NCI-H2196 (cell line): ENCODE measurements around the gene OLFML2B.

Experiments
- DNase-seq: peaks from one replicate; lab custom pipeline; 2025; ENCODE audit not compliant: unreplicated experiment; lab: John Stamatoyannopoulos, UW

The OLFML2B gene

DNA sequence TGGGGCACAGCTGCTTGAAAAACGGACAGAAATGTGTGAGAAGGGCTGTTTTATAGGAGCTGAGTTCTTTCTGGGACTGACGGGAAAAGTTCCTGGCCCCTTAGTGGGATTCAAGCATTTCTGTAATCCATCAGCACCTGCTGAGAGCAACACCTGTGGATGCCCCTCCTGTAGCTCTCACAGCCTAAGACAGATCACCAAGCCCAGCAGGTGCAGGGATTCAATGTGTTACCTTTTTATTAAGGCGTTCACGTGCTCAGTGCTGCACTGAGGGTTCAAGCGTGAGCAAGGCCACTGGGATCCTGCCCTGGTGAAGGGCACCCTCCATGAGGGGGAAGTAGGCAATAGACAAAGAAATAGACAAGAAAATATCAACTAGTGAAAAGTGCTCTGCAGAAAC lies 14.9 kb downstream of the OLFML2B start:
- no peak for DNase-seq

DNA sequence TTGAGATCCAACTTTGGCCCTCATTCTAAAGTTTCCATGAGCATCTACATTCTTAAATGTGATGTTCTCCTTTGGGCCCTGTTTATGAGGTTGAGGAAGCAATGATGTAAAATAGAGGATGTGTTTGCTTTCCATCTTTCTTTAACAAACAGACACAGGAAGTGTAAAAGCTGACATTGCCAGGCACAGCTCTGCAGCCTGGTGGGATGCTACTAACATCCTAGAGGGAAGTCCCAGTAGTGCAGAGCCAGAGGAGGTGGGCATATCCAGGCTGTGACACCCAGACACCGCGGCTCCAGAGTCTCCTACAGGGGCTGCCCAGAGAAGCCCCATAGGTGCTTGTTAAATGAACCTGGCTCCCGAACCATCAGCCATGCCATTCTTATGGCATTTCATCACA lies 16.2 kb downstream of the OLFML2B start:
- no peak for DNase-seq

- DNase-seq: no peak
These were observed 17.6 kb downstream of the OLFML2B start for GRCh38 chr1:162006081-162006480.

GRCh38 chr1:162004441-162004950 lies 19.2 kb downstream of the OLFML2B start:
- no peak for DNase-seq

- DNase-seq: peak; percentile 61
These were observed 19.8 kb downstream of the OLFML2B start for GRCh38 chr1:162003830-162004215.

- DNase-seq: no peak
These were observed 20.4 kb downstream of the OLFML2B start for GRCh38 chr1:162003061-162003829.

- DNase-seq: no peak
These were observed 23.6 kb downstream of the OLFML2B start for GRCh38 chr1:162000053-162000420.

- DNase-seq: no peak
These were observed 24.2 kb downstream of the OLFML2B start for GRCh38 chr1:161999301-162000052.

GRCh38 chr1:161998811-161999210 lies 24.9 kb downstream of the OLFML2B start:
- no peak for DNase-seq

- no peak for DNase-seq
These were observed 26.5 kb downstream of the OLFML2B start for GRCh38 chr1:161997152-161997551.

DNA sequence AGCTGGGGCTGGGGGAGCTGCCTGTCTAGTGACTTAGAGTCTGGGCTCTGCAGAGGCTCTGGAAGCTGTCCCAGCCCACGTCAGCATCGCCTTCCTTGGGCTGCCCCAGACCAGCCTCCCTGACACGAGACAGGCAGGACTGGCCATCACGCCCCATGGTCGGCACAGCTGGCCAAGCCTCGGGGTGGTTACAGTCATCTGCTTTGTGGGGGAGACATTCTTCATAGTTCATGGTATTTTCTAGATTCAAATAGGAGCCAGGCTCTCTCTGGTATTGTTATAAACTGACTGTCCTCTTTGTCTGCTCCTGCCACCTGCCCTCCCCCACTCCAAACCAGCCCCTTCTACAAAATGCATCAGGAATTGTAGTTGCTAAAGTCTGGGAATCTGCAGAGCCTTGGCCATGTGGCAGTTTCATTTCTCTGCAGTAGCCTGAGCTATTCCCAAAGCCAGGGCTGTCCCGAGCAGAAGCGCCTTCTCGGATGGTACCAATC lies 29.4 kb downstream of the OLFML2B start:
- no peak for DNase-seq

DNA sequence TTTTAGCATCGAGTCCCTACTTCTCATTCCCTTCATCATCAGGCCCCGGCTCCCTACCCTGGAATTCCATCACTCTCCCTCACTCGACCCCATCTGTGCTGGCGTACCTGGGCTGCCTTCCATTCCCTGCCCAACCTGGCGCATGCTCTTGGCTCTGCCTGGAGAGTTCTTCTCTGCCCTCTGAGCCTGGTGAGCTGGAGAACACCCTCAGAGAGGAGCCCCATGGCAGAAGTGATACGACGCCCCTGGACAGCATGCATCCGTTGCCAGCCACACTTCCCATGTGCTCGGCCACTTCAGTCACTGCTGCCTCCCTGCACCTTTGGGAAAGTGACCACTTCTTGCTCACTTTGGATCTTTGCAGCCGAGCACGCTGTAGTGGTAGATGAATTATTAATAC lies 30.1 kb downstream of the OLFML2B start:
- no peak for DNase-seq

DNA sequence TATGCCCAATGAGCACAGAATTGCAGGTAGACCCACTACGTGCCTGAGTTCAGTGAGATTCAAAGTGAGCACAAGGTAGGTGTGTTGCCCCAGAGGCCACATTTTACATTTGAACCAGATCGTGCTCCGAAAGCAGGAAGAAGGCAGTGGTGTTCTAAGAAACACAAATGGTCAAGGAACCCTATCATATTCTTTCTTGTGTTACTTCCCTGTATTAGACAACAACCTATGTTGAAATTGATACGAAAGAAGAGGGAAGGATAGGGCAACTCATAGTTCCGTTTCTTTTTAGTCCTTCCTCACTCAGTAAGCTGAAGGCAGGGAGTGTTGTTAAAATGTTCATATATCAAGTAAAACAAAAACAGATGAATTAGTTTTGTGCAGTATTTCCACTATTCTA lies 33.9 kb downstream of the OLFML2B start:
- DNase-seq: no peak

DNA sequence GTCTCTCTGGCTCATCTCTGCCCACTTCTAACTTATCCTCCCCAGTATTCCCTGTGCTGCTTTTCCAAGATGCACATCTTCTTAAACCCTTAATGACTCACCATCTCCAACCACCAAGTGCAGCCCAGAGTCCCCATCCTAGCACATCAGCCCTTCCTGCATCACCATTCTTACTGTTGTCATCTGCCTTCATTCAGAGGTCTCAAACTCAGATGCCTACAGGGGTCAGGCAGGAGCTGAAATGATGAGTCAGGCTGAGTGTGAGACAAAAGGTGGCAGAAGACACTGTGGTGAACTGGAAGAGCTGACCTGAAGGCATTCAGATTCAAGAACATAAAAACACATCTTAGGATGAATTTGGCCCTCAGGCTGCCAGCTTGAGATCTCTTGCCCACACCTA lies 34.6 kb downstream of the OLFML2B start:
- no peak for DNase-seq

DNA sequence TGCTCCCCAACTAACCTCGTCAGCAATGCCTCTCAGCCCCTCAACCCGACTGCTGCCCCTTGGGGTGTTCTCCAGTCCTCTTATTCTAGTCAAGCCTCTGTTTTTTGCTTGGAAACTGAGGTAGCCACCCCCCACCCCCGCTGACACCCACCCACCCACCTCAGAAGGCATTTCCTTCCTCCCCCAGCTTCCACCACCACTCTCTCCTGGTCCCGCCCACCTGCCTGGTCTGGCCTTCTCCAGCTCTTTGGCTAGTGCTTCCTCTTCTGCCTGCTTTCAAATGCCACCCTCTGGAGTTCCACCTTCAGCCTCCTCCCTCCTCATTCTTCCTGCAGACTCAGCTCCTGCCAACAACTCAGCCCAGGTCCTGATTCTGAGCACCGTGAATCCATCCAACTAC lies 35.3 kb downstream of the OLFML2B start:
- no peak for DNase-seq

DNA sequence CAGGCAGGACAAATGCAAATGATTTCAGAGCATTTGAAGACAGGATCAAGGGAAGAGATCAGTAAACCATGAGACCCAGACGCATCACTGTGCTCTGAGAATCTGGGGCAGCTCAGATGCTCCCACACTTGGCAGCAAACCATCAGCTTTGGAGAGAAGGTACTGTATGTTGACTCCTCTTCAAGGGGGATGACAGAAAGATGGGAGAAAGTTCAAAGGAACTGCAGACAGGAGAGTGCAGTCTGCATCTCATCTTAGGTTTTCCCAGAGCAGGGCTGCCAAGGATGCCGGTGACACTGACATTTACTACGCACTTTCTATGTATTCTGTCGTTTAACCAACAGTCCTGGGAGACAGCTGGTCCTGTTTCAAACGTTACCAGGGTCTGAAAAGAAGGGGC lies 35.8 kb downstream of the OLFML2B start:
- no peak for DNase-seq

DNA sequence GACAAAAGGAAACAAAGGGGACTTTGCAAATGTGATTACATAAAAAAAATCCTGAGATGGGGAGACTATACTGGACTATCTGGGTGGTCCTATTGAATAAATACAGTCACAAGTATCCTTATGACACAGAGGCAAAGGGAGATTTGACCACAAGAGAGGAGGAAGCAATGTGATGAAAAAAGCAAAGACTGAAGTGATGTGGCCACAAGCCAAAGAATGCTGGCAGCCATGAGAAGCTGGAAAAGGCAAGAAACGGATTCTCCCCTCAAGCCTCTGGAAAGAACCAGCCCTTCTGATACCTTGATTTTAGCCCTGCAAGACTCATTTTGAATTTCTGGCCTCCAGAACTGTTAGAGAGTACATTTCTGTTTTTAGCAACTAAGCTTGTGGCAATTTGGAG lies 36.4 kb downstream of the OLFML2B start:
- DNase-seq: no peak

DNA sequence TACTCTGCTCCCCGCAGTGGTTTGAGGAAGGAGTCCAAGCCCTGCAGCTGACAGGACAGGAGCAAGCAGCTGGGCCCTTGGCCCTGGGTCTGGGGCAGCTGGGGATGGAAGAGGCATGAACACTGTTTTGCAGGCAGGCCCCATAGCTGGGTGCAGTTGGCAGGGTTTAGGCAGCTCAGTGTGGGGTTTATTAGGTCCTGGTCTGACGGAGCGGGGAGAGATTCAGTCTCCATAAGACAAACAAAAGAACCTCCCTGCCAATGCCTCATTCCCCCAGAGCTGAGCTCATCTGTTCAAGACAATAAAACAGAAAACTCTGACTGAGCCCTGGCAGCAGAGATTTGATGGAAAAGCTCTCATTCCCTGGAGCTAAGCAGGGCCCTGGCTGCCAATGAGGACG lies 37.3 kb downstream of the OLFML2B start:
- DNase-seq: no peak

DNA sequence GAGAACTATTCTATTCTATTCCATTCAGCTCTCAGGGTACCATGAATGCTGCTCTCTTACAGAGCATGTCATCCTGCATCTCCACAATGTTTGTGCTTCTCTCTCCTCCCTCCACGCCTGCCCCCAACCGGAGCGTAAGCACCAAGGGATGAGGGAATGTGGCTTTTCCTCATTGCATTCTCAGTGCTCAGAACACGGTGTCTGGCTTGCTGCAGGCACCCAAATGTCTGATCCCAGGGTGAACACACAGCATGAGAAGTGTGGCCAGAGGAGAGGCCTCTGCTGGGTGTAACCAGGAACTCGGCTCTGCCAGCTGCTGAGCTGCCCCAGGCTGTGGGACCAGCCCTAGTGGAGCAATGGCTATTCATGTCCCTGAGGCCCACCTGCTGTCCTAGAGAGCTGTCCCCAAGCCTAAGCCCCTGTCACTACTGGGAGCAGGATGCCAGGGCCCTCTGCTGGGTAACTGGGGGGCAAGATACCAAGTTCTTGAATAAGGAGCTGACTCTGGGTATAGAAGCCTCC lies 38.3 kb downstream of the OLFML2B start:
- no peak for DNase-seq

GRCh38 chr1:161983725-161984124 lies 39.9 kb downstream of the OLFML2B start:
- no peak for DNase-seq

DNA sequence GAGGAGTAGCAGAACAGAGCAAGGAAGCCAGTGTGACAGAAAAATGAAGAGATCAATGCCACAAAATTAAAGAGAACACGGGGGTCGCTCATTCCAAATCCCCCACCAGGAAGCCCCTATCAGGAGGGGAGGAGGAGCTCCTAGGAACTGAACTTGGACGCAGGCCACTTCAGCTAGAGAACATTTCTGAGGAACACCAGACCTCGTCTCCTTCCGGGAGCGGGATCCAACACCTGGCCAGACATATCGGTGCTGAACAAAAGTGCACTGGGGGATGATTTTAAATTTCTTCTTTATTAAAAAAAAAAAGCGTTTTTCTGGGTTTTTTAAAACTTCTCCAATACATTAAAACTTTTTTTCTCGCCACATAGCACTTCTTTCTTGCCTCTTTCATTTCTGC lies 40.8 kb downstream of the OLFML2B start:
- no peak for DNase-seq

DNA sequence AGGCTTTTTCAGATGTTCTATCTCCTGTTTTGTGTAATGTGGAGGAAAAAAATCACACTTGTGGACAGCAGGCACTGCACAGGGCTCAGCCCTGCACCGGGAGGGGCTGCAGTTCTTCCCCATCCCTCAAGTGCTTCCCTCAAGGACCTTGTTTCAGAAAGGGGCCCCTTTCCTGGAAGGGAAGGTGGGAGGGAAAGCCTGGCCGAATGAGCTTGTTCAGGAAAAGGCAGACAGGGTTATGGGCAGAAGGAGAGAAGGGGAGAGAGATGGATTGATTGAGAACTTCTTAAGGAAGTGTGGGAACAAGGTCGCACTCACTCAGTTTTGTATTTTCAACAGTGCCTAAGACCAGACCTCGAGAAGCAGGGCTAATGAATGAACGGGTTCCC lies 41.2 kb downstream of the OLFML2B start:
- no peak for DNase-seq
